T-helper 2 cell treated with Interferon-gamma antibody and Interleukin-4, amounts not matched to agents 5 μg/mL and 100 μg/mL, for 36 hours (primary cell): ENCODE data around the gene GTF3C2.
"Not testable (repeated sequence)": the region's sequence is repeated elsewhere in the genome, so short reads cannot be mapped to it uniquely, and the experiment has no call there.

Experiments used
- DNase-seq: peaks from one replicate; pipeline ENCODE4 v3.0.0; 2021; ENCODE audit warnings: low spot score
- H3K27ac Mint-ChIP-seq: one replicate; pipeline ENCODE4 v1.8.0; 2021; ENCODE audit warnings: mild to moderate bottlenecking, mixed read lengths
- H3K27me3 Mint-ChIP-seq: one replicate; pipeline ENCODE4 v1.8.0; 2021; ENCODE audit warnings: low read depth, mixed read lengths
- H3K36me3 Mint-ChIP-seq: one replicate; pipeline ENCODE4 v1.8.0; 2021; ENCODE audit warnings: low read depth, mixed read lengths
- H3K4me1 Mint-ChIP-seq: one replicate; pipeline ENCODE4 v1.8.0; 2021; ENCODE audit warnings: low read depth, mixed read lengths
- H3K4me3 Mint-ChIP-seq: one replicate; pipeline ENCODE4 v1.8.0; 2022; ENCODE audit warnings: mild to moderate bottlenecking, moderate library complexity, mixed read lengths
- H3K9me3 Mint-ChIP-seq: one replicate; pipeline ENCODE4 v1.8.0; 2021; ENCODE audit warnings: mixed read lengths

GTF3C2 gene

GRCh38 chr2:27320958-27321543 is 35.5 kb downstream of the GTF3C2 start:
- Mint-ChIP-seq H3K4me3 (no peak overlapping the region), H3K27ac (peak overlapping the region; percentile 38), H3K27me3 (no peaks in the 10 kb centered on the region), H3K36me3 (peaks cover 11% of the 10 kb centered on the region), H3K9me3 (no peaks in the 10 kb centered on the region), H3K4me1 (peaks cover 15% of the 10 kb centered on the region)
- DNase-seq: no peak

DNA sequence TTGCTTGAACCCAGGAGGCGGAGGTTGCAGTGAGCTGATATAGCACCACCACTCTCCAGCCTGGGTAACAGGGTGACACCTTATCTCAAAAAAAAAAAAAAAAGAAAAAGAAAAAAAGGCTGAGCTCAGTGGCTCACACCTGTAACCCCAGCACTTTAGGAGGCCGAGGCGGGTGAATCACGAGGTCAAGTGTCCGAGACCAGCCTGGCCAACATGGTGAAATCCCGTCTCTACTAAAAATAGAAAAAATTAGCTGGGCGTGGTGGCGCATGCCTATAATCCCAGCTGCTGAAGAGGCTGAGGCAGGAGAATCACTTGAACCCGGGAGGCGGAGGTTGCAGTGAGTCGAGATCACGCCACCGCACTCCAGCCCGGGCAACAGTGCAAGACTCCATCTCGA is 36.7 kb downstream of the GTF3C2 start:
- not testable (repeated sequence) for H3K4me3 Mint-ChIP-seq, DNase-seq, H3K27ac Mint-ChIP-seq, H3K36me3 Mint-ChIP-seq, H3K27me3 Mint-ChIP-seq, H3K9me3 Mint-ChIP-seq
- peaks cover 15% of the 10 kb centered on the region for H3K4me1 Mint-ChIP-seq

GRCh38 chr2:27316655-27317412 is 39.7 kb downstream of the GTF3C2 start:
- H3K27ac Mint-ChIP-seq: no peak overlapping the region
- peaks cover 7% of the 10 kb centered on the region for H3K4me1 Mint-ChIP-seq
- no peak for DNase-seq
- no peaks in the 10 kb centered on the region for H3K27me3 Mint-ChIP-seq
- H3K4me3 Mint-ChIP-seq: no peak overlapping the region
- no peaks in the 10 kb centered on the region for H3K9me3 Mint-ChIP-seq
- H3K36me3 Mint-ChIP-seq: peaks cover 2% of the 10 kb centered on the region

DNA sequence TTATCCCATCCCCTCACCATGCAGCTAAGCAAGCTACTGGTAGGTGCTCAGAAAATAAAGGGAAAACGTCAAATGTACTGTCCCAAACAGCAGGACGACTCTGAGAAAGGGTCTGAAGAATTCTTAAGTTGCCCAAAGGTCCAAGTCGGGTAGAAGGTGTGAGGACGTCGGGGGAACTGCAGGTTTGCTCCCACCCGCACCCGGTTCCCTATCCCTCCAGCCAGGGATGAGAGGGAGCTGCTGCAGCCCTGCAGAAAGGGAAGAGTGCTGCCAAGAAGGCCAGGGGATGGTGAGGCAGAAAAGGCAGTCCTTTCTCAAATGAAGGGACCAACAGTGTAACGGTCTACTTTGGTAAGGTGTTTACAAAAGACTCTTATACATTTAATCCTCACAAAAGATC is 41.4 kb downstream of the GTF3C2 start:
- DNase-seq: no peak
- H3K9me3 Mint-ChIP-seq: no peaks in the 10 kb centered on the region
- H3K4me1 Mint-ChIP-seq: peaks cover 3% of the 10 kb centered on the region
- no peak overlapping the region for H3K27ac Mint-ChIP-seq
- H3K36me3 Mint-ChIP-seq: peaks cover 3% of the 10 kb centered on the region
- no peaks in the 10 kb centered on the region for H3K27me3 Mint-ChIP-seq
- H3K4me3 Mint-ChIP-seq: no peak overlapping the region

- Mint-ChIP-seq H3K4me3 (no peak overlapping the region), H3K9me3 (no peaks in the 10 kb centered on the region), H3K4me1 (peaks cover 3% of the 10 kb centered on the region), H3K27me3 (no peaks in the 10 kb centered on the region), H3K27ac (no peak overlapping the region), H3K36me3 (peaks cover 5% of the 10 kb centered on the region)
- DNase-seq: no peak
These were observed 41.9 kb downstream of the GTF3C2 start for GRCh38 chr2:27314709-27315108.

DNA sequence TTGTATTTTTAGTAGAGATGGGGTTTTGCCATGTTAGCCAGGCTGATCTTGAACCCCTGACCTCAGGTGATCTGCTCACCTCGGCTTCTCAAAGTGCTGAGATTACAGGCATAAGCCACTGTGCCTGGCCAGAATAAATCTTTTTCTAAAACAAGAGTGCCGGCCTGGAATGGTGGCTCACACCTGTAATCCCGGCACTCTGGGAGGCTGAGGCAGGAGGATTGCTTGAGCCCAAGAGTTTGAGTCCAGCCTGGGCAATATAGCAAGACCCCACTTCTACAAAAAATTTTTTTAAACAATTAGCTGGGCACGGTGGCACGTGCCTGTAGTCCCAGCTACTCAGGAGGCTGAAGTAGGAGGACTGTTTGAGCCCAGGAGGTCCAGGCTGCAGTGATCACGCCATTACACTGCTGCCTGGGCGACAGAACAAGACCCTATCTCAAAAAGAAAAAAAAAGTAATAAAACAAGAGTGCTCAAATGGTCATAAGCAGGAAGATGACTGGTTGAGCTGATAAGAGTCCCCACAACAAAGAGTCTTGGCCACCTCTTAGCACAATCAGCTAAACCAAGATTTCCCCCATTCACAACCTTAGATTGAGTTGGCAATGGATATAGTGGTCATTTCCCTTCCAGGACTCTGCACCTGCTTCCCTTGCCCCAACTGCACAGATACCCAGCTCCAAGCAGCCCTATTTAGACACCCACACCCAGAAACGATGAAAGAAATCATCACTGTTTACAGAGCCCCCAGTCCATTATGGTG is 42.5 kb downstream of the GTF3C2 start:
- H3K36me3 Mint-ChIP-seq: peaks cover 8% of the 10 kb centered on the region
- H3K4me3 Mint-ChIP-seq: no peak overlapping the region
- no peaks in the 10 kb centered on the region for H3K9me3 Mint-ChIP-seq
- no peak for DNase-seq
- no peak overlapping the region for H3K27ac Mint-ChIP-seq
- no peaks in the 10 kb centered on the region for H3K27me3 Mint-ChIP-seq
- peaks cover 3% of the 10 kb centered on the region for H3K4me1 Mint-ChIP-seq

DNA sequence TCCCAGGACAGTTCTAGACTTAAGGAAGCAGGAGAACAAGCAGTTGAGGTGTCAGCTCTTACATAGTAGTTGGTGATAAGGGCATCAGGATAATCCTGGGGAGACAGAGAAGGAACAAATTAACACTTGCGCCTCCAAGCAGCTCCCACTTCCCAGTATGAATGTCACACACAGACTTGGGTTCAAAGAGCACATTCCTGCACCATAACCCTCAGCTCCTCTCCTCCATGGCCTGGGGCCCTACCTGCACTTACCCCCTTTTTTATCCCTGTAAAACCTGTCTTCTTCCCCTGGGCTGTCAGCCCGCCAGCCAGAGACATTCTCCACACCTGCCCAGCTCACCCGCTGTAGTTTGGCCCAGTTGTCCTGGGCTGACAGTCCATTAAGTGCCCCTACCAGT is 44.4 kb downstream of the GTF3C2 start:
- Mint-ChIP-seq H3K36me3 (peaks cover 11% of the 10 kb centered on the region), H3K27ac (no peak overlapping the region), H3K4me3 (no peak overlapping the region), H3K9me3 (no peaks in the 10 kb centered on the region), H3K27me3 (peaks cover 4% of the 10 kb centered on the region), H3K4me1 (peaks cover 3% of the 10 kb centered on the region)
- DNase-seq: no peak

DNA sequence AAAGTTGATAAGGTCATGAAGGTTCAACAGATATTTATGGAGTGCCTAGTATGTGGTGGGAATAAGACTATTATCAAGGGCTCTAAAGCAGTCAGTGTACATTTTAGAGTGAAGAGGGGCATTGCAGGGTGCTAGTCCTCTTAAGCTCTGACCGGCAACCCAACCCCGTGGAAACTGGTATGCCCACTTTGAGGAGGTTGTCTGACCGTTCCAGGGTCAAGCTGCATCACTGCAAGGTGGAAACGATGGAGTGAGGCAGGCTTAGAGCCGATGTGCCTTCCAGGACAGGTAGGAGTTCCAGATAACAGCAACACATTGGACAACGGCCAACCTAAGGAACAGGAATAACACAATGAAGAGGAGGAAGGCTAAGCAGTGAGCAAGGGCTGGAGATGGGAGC is 46.9 kb downstream of the GTF3C2 start:
- peaks cover 3% of the 10 kb centered on the region for H3K4me1 Mint-ChIP-seq
- no peak for DNase-seq
- peaks cover 19% of the 10 kb centered on the region for H3K27me3 Mint-ChIP-seq
- H3K9me3 Mint-ChIP-seq: no peaks in the 10 kb centered on the region
- H3K27ac Mint-ChIP-seq: no peak overlapping the region
- H3K4me3 Mint-ChIP-seq: no peak overlapping the region
- peaks cover 11% of the 10 kb centered on the region for H3K36me3 Mint-ChIP-seq

GRCh38 chr2:27308359-27308881 is 48.1 kb downstream of the GTF3C2 start, which contains the start of gene UCN:
UCN (minus strand) TSS chr2:27308445; CDS start chr2:27307895, 550 bp downstream.
- DNase-seq: no peak
- Mint-ChIP-seq H3K27ac (no peak within 1 kb of the TSS), H3K4me1 (peaks cover 3% of the 10 kb centered on the region), H3K27me3 (peaks cover 21% of the 10 kb centered on the region), H3K4me3 (no peak within 1 kb of the TSS), H3K36me3 (peaks cover 11% of the 10 kb centered on the region), H3K9me3 (no peaks in the 10 kb centered on the region)

- Mint-ChIP-seq H3K4me1 (peaks cover 2% of the 10 kb centered on the region), H3K4me3 (no peak overlapping the region), H3K27ac (no peak overlapping the region), H3K9me3 (no peaks in the 10 kb centered on the region), H3K27me3 (peaks cover 21% of the 10 kb centered on the region), H3K36me3 (peaks cover 11% of the 10 kb centered on the region)
- no peak for DNase-seq
These were observed 48.8 kb downstream of the GTF3C2 start for GRCh38 chr2:27307545-27308358.

DNA sequence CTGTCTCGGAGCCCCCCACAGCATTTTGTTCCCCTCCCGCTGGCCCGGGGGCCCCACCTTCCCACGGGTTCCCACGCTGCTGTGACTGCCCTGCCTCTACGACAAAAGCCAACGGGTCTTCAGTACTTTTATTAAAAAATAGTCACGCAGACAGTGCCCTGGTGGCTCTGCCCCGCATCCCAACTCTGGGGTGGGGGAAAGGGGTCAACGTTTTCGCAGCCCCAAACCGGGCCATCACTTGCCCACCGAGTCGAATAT is 49.3 kb downstream of the GTF3C2 start:
- Mint-ChIP-seq H3K27ac (no peak overlapping the region), H3K36me3 (peaks cover 10% of the 10 kb centered on the region), H3K4me1 (peaks cover 3% of the 10 kb centered on the region), H3K4me3 (no peak overlapping the region), H3K27me3 (peaks cover 21% of the 10 kb centered on the region), H3K9me3 (no peaks in the 10 kb centered on the region)
- no peak for DNase-seq

GRCh38 chr2:27306573-27307286 is 49.8 kb downstream of the GTF3C2 start:
- no peak for DNase-seq
- Mint-ChIP-seq H3K36me3 (peaks cover 10% of the 10 kb centered on the region), H3K27me3 (peaks cover 21% of the 10 kb centered on the region), H3K4me1 (peaks cover 3% of the 10 kb centered on the region), H3K9me3 (no peaks in the 10 kb centered on the region), H3K27ac (no peak overlapping the region), H3K4me3 (peak overlapping the region; percentile 29)

GRCh38 chr2:27306136-27306535 is 50.4 kb downstream of the GTF3C2 start:
- no peak overlapping the region for H3K4me3 Mint-ChIP-seq
- no peak for DNase-seq
- peaks cover 10% of the 10 kb centered on the region for H3K36me3 Mint-ChIP-seq
- no peaks in the 10 kb centered on the region for H3K9me3 Mint-ChIP-seq
- H3K4me1 Mint-ChIP-seq: peaks cover 3% of the 10 kb centered on the region
- peaks cover 21% of the 10 kb centered on the region for H3K27me3 Mint-ChIP-seq
- no peak overlapping the region for H3K27ac Mint-ChIP-seq
